PC-9 (cell line): ENCODE measurements around the gene MYH15. TPM values are rescaled to one million over a fixed set of nuclear protein-coding genes. Genes with fewer than 3 reads are reported as not detected.

Experiments used
- BruUV-seq: library from RNA; stranded (reverse); fragments of 400-500 nt; replicated peaks from 2 replicates; lab custom pipeline; 2021; lab: Mats Ljungman, UMichigan
- CTCF ChIA-PET: fragments of 300-600 bp; sonication (Branson Sonifier 250); formaldehyde crosslinking; loops from one replicate; lab custom pipeline; 2022; ENCODE audit warnings: antibody characterized with exemption; lab: Charles Lee
- POLR2A ChIA-PET: fragments of 300-600 bp; sonication (Branson Sonifier 250); formaldehyde crosslinking; loops from one replicate; lab custom pipeline; 2022; ENCODE audit warnings: antibody characterized with exemption; ENCODE audit not compliant: unreplicated experiment; lab: Charles Lee
- DNase-seq, 2 experiments: peaks; one replicate each; pipeline versions ENCODE4 v3.0.0 to v3.0.0-alpha.2; 2015 to 2022; ENCODE audit warnings: mixed read lengths in 1 of 2
- H2AFZ ChIP-seq: fragments of 200-600 bp; sonication (generic); 2 replicates; pipeline ENCODE4 v1.8.1; 2017; ENCODE audit warnings: antibody characterized with exemption
- H3F3A ChIP-seq: fragments of 200-600 bp; sonication (generic); 2 replicates; pipeline ENCODE4 v1.8.1; 2017; ENCODE audit warnings: antibody characterized with exemption, mild to moderate bottlenecking, low read depth; ENCODE audit not compliant: insufficient read depth
- H3K27ac ChIP-seq: fragments of 200-600 bp; sonication (generic); 2 replicates; pipeline ENCODE4 v1.6.1; 2016; ENCODE audit warnings: mixed run types
- H3K27me3 ChIP-seq: fragments of 200-600 bp; sonication (generic); 2 replicates; pipeline ENCODE4 v1.6.1; 2016; ENCODE audit warnings: low read depth, mixed run types; ENCODE audit not compliant: insufficient read depth
- H3K36me3 ChIP-seq: fragments of 200-600 bp; sonication (generic); 2 replicates; pipeline ENCODE4 v1.6.1; 2016; ENCODE audit warnings: low read depth, mixed run types
- H3K4me1 ChIP-seq: fragments of 200-600 bp; sonication (generic); replicated peaks from 2 replicates; pipeline ENCODE4 v1.6.1; 2016; ENCODE audit warnings: mixed run types; ENCODE audit not compliant: insufficient read depth
- H3K4me2 ChIP-seq: fragments of 200-600 bp; sonication (generic); 2 replicates; pipeline ENCODE4 v1.6.1; 2017; ENCODE audit warnings: mixed run types
- H3K4me3 ChIP-seq: fragments of 200-600 bp; sonication (generic); 2 replicates; pipeline ENCODE4 v1.6.1; 2016; ENCODE audit warnings: mixed run types
- H3K79me2 ChIP-seq: fragments of 200-600 bp; sonication (generic); 2 replicates; pipeline ENCODE4 v1.6.1; 2017; ENCODE audit warnings: low read depth, mixed run types
- H3K9me2 ChIP-seq: fragments of 200-600 bp; sonication (generic); 2 replicates; pipeline ENCODE4 v1.8.1; 2017; ENCODE audit warnings: mild to moderate bottlenecking; ENCODE audit not compliant: insufficient read depth
- H3K9me3 ChIP-seq: fragments of 200-600 bp; sonication (generic); 2 replicates; pipeline ENCODE4 v1.8.1; 2016; ENCODE audit warnings: low read depth; ENCODE audit not compliant: insufficient read depth
- H4K20me1 ChIP-seq: fragments of 200-600 bp; sonication (generic); 2 replicates; pipeline ENCODE4 v1.8.1; 2017; ENCODE audit not compliant: insufficient read depth
- CTCF ChIP-seq: fragments of 200-600 bp; sonication (generic); conservative IDR thresholded peaks from 2 replicates; pipeline ENCODE4 v1.6.1; 2017; ENCODE audit warnings: mixed run types, antibody characterized with exemption, mild to moderate bottlenecking, moderate library complexity
- EZH2 ChIP-seq: fragments of 200-600 bp; sonication (generic); IDR thresholded peaks from 2 replicates; pipeline ENCODE4 v1.8.0; 2017; ENCODE audit warnings: antibody characterized with exemption, low read depth
- intact Hi-C: fragments of 100-400 bp; cut with micrococcal nuclease; formaldehyde crosslinking; loops from one replicate; pipeline ENCODE4 v1.10.0; 2022; ENCODE audit not compliant: unreplicated experiment
- total RNA-seq: library from RNA; stranded (reverse); gene quantifications from 2 replicates; pipeline ENCODE4 v1.2.3, GENCODE V29; 2021

The MYH15 gene
- total RNA-seq, 1 experiment from 2014 or later, result 2.3 TPM

- Histone ChIP-seq H3K27ac (no peak overlapping the region), H3K4me2 (no peak overlapping the region), H3K9me2 (no peaks in the 10 kb centered on the region), H3K27me3 (no peaks in the 10 kb centered on the region), H3K79me2 (no peaks in the 10 kb centered on the region), H2AFZ (no peak overlapping the region), H3K9me3 (no peaks in the 10 kb centered on the region), H3K4me3 (no peak overlapping the region), H3F3A (no peaks in the 10 kb centered on the region), H3K4me1 (no peaks in the 10 kb centered on the region), H4K20me1 (no peaks in the 10 kb centered on the region), H3K36me3 (no peaks in the 10 kb centered on the region)
- intact Hi-C loops, result no loop called here
- TF ChIP-seq EZH2, result no peak
- TF ChIP-seq CTCF, result no peak
- DNase-seq, result no peak
- BruUV-seq, result no TSS peak
- CTCF ChIA-PET, result interaction anchor here (0.7 kb wide), 1 partner anchor 34 kb away, joined by 4 read pairs; no protein-coding TSS in a partner anchor
- POLR2A ChIA-PET, result no interaction called here
Observed at GRCh38 chr3:108511055-108511454, 659 bp upstream of the MYH15 start.

- no peak overlapping the region for H3K4me3 ChIP-seq
- CTCF ChIA-PET, result no interaction called here
- H3K27me3 ChIP-seq, result no peaks in the 10 kb centered on the region
Observed at GRCh38 chr3:108509871-108510270, 525 bp downstream of the MYH15 start.

GRCh38 chr3:108509263-108509662, 1.1 kb downstream of the MYH15 start:
- Histone ChIP-seq H3K27ac (no peak overlapping the region), H3K79me2 (no peaks in the 10 kb centered on the region), H3K4me1 (no peaks in the 10 kb centered on the region), H3K4me3 (no peak overlapping the region), H3K9me3 (no peaks in the 10 kb centered on the region), H3K9me2 (no peaks in the 10 kb centered on the region), H4K20me1 (no peaks in the 10 kb centered on the region), H3K36me3 (no peaks in the 10 kb centered on the region), H3F3A (no peaks in the 10 kb centered on the region), H2AFZ (no peak overlapping the region; the same call in 1 of the 2 replicates), H3K27me3 (no peaks in the 10 kb centered on the region), H3K4me2 (no peak overlapping the region)
- no peak for DNase-seq
- ChIA-PET CTCF (no interaction called here), POLR2A (no interaction called here)
- intact Hi-C loops, result no loop called here
- no peak for TF ChIP-seq CTCF
- no peak for TF ChIP-seq EZH2
- no TSS peak for BruUV-seq

More at GRCh38 chr3:108509871-108510270, 525 bp downstream of the MYH15 start:
- H3K27ac ChIP-seq, result no peak overlapping the region
- H3K36me3 ChIP-seq, result no peaks in the 10 kb centered on the region
- no peaks in the 10 kb centered on the region for H3F3A ChIP-seq
- H3K4me1 ChIP-seq, result no peaks in the 10 kb centered on the region
- H3K4me2 ChIP-seq, result no peak overlapping the region
- POLR2A ChIA-PET, result no interaction called here
- TF ChIP-seq EZH2, result no peak
- no peak for TF ChIP-seq CTCF
- H3K79me2 ChIP-seq, result no peaks in the 10 kb centered on the region
- no TSS peak for BruUV-seq
- no peak overlapping the region; the same call in 1 of the 2 replicates for H2AFZ ChIP-seq
- DNase-seq, result no peak
- H3K9me2 ChIP-seq, result no peaks in the 10 kb centered on the region
- intact Hi-C loops, result no loop called here
- no peaks in the 10 kb centered on the region for H4K20me1 ChIP-seq
- no peaks in the 10 kb centered on the region for H3K9me3 ChIP-seq
